Measurements from ENCODE around the gene TBC1D14.

- TF ChIP-seq POLR2A (IDR thresholded peaks at IDR 0.05; ENCODE audit: low read depth, low read length) (no peak), BHLHE40 (IDR thresholded peaks at IDR 0.05; ENCODE audit: low read depth, low read length) (no peak), CTCF (conservative IDR thresholded peaks at IDR 0.05; ENCODE audit: low read depth, low read length) (no peak)
Measured at GRCh38 chr4:6972375-6972650, 62.7 kb downstream of the TBC1D14 start.
